Activated T-helper 9 cell treated with anti-CD3 and anti-CD28 coated beads, Interleukin-2, amount 50 U/mL, for 16 hours (primary cell): ENCODE measurements around the gene RTN4R.

Experiments
- DNase-seq: peaks from one replicate; pipeline ENCODE4 v3.0.0-alpha.2; 2020; ENCODE audit warnings: low read depth

The RTN4R gene

DNA sequence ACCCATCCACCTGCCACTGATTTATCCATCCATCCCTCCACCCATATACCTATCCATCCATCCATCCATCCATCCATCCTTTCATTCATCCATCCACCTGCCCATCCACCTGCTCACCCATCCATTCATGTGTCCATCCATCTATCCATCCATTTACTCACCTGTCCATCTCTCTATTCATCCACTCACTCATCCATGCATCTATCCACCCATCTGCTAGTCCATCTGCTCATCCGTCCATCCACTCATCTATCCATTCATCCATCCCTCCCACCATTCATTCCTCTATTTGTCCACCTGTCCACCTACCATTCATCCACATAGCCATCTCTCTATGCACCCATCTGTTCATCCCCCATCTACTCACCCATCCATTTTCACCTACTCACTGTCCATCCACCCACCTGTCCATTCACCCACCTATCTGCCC is 68.7 kb downstream of the RTN4R start:
- DNase-seq, result no peak

GRCh38 chr22:20198557-20199319 is 69.4 kb downstream of the RTN4R start:
- DNase-seq, result no peak

GRCh38 chr22:20197407-20198030 is 70.6 kb downstream of the RTN4R start:
- no peak for DNase-seq

DNA sequence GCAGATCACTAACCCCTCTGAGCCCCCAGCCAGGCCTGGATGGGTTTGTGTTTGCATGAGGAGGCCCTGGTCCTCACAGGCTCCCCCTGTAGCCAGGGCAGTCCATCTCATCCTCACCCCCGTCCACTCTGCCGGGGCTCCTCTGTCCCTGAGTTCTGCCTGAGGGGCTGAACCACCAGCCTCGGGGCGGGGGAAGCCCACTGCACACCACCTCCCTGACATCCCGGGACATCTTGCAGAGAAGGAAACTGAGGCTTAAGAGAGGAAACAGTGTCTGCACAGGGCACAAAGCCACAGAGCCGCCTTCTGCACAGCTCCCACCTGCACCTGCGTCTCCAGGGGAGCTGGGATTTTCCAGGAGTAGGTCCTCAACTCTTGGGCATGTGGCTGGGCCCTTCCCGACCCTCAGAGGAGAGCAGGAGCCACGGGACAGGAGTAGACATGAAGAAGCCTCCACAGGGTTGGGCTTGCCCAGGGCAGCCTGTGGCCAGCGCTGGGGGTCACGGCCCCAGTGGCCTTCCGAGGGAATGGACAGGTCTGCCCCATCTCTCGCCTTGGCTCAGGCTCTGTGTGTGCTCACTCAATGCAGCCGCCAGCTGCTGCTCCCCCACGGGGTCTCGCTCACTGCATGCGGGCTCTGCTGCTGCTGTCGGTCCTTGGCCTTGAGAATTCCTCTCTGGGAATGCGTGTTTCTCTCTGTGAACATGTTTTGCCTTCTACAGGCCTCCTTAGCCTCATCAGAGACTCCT is 71.8 kb downstream of the RTN4R start:
- DNase-seq, result no peak

DNA sequence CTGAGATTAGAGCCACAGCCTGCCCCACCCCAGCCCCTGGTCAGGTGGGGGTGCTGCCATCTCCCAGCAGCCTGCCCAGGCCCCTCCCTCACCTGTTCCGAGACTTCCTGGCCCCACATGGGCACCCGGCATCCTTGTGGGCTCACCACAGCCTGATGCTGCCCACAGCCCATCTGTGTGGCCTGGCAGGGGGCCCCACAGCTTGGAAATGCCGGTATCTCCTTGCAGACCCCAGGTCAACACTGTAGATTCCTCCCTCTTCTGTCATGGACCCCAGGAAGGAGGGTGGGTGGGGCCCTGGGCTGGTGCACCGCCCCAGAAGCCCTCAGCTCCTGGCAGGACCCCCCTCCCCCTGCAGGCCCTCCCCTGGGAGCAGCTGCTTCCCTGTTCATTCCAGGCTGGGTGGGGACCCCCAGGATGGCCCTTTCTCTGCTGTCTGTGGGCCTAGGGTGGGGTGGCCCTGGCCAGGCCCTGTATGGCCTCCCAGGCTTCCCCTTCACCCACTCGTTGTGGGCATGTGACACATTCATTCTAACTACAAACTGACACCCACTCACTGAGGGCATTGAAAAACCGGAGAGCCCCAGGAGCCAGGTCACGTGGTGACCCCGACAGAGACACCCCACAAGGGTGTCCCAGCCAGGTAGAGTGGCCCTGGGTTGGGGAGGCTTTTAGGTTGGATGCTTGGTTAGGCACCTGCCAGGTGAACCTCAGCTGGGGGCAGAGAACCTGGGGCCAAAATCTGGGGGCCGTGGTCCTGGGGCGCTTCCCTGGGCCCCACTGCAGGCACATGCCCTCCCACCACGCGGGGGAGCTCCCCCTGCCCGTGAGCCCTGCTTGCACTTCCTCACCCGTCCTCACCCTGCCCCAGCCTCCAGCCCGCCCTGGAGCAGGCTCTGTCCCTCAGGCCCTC is 73.2 kb downstream of the RTN4R start:
- DNase-seq, result no peak

GRCh38 chr22:20193761-20194494 is 74.2 kb downstream of the RTN4R start:
- no peak for DNase-seq

DNA sequence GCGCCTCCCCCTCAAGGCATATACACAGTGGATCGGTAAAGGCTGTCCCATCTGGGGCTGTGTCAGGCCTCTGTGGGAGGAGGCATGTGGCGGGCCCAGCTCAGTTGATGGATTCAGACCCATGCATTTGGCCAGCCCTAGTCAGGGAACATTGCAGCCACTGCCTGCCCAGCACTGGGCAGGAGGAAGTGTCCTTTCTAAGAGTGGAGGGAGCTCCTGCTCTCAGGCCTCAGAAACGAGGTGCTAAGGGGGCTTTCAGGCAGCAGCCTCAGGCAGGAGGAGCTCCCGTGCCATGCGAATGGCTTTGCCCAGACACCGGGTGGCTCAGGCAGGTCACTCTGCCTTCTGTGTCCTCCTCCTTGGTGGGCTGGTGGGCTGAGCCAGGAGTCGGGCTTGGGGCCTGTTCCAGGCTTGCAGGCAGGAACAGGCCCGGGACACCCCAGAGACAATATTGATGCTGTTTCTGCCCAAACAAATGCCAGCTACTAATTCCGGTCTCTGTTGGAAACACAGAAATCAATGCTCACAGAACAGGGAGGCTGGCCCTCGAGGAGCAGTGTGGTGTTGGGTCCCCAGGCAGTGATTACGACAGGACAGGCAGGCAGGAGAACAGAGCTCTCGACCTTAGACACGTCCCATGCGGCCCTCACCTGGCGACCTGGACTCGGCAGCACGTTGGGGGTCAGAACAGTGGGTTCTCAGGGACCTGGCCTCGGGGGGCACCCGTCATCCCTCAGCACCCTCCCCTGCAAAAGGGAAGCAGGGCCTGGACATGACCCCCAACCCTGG is 75.0 kb downstream of the RTN4R start:
- no peak for DNase-seq

DNA sequence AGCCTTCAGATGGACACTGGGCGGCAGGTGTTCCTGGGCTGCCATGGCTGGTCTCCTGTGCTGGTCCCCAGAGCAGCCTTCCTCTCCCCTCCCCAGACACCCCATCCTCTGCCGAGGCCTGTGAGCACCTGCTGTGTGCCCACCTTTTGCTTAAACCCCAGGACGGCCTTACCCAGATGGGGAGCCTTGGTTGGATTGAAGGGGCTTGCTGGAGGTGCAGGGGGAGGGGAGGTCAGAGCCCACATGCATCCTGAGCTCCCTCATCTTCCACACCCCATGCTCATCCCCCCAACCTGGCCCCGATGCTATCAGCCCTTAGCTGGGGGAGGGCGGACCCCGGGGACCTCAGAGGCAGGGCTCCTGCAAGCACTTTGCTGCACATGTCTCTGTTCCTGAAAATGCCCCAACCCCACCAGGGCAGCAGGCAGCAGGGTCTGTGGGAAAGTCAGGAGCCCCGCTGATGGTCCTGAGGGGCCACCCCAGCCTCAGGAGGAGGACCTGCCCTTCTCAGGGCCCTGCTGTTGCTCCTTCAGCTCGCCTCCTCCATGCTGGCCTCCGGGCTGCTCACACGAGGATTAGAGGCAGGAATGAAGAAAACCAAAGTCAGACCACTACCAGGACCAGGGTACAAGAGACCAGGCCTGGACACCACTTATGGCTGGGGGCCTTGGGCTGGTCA is 75.7 kb downstream of the RTN4R start:
- no peak for DNase-seq

DNA sequence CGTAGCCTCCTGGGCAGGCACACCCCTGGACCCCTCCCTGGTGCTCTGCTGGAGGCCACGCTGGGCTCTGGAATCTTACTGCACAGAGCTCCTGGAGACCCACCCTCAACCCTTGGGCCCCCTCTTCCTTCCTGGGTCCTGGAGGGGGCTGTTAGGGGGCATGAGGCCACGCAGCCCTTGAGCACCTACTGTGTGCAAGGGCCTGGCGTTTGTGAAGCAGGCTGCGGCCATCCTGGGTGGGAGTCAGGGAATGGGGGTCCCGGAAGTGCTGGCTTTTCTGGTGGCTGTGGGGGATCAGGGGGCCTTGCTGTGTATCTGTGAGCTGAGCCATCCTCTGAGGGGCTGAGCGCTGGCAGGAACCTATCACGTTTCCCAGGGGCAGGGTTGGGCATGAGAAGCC is 76.3 kb downstream of the RTN4R start:
- no peak for DNase-seq
